ENCODE results near the gene TMEM131L.

Gene TMEM131L

GRCh38 chr4:153509724-153510123, 43.6 kb downstream of the TMEM131L start:
- peak in 1 of 2 experiments; percentile 18 for DNase-seq

GRCh38 chr4:153510252-153511001, 44.3 kb downstream of the TMEM131L start:
- DNase-seq: no peak

GRCh38 chr4:153511104-153511503, 44.9 kb downstream of the TMEM131L start:
- no peak for DNase-seq

GRCh38 chr4:153512162-153512852, 46.1 kb downstream of the TMEM131L start:
- no peak for DNase-seq

GRCh38 chr4:153512952-153513500, 46.9 kb downstream of the TMEM131L start:
- DNase-seq: no peak

- DNase-seq: no peak
These were observed 47.4 kb downstream of the TMEM131L start for GRCh38 chr4:153513596-153513995.

GRCh38 chr4:153514001-153514526, 47.9 kb downstream of the TMEM131L start:
- DNase-seq: no peak

GRCh38 chr4:153514688-153515426, 48.7 kb downstream of the TMEM131L start:
- no peak for DNase-seq

GRCh38 chr4:153517159-153517558, 51.0 kb downstream of the TMEM131L start:
- DNase-seq: no peak

- no peak for DNase-seq
These were observed 51.8 kb downstream of the TMEM131L start for GRCh38 chr4:153518001-153518400.

GRCh38 chr4:153518637-153519389, 52.7 kb downstream of the TMEM131L start:
- DNase-seq: no peak

- DNase-seq: no peak
These were observed 53.5 kb downstream of the TMEM131L start for GRCh38 chr4:153519687-153520086.

- no peak for DNase-seq
These were observed 54.1 kb downstream of the TMEM131L start for GRCh38 chr4:153520227-153520626.

- DNase-seq: no peak
These were observed 54.7 kb downstream of the TMEM131L start for GRCh38 chr4:153520801-153521329.

GRCh38 chr4:153521478-153521877, 55.3 kb downstream of the TMEM131L start:
- no peak for DNase-seq

GRCh38 chr4:153521999-153522801, 56.0 kb downstream of the TMEM131L start:
- DNase-seq: no peak

- no peak for DNase-seq
These were observed 56.6 kb downstream of the TMEM131L start for GRCh38 chr4:153522802-153523094.

GRCh38 chr4:153523164-153523796, 57.1 kb downstream of the TMEM131L start:
- DNase-seq: no peak

GRCh38 chr4:153523941-153524386, 57.8 kb downstream of the TMEM131L start:
- no peak for DNase-seq

GRCh38 chr4:153524682-153525081, 58.5 kb downstream of the TMEM131L start:
- DNase-seq: no peak

- DNase-seq: no peak
These were observed 61.5 kb downstream of the TMEM131L start for GRCh38 chr4:153527690-153528089.

Measured in NCI-H526 (cell line).